GM18508 (cell line): Measurements from ENCODE around the gene DNMT1.

Source experiments
- ATAC-seq: cut with Tn5 transposase; IDR thresholded peaks from one replicate; pipeline ENCODE4 v1.9.1; 2021; ENCODE audit warnings: moderate number of reproducible peaks; ENCODE audit not compliant: insufficient read depth, unreplicated experiment

DNMT1 gene

GRCh38 chr19:10116085-10116865, 78.5 kb downstream of the DNMT1 start:
- no peak for ATAC-seq

- no peak for ATAC-seq
Measured at GRCh38 chr19:10115392-10116084, 79.2 kb downstream of the DNMT1 start.

- no peak for ATAC-seq
Measured at GRCh38 chr19:10114651-10115391, 79.9 kb downstream of the DNMT1 start.

- no peak for ATAC-seq
Measured at GRCh38 chr19:10113964-10114650, 80.6 kb downstream of the DNMT1 start.

- ATAC-seq = no peak
Measured at GRCh38 chr19:10113592-10113963, 81.2 kb downstream of the DNMT1 start.

GRCh38 chr19:10112895-10113591, 81.7 kb downstream of the DNMT1 start:
- no peak for ATAC-seq

- no peak for ATAC-seq
Measured at GRCh38 chr19:10112037-10112761, 82.6 kb downstream of the DNMT1 start.

GRCh38 chr19:10111405-10111811, 83.3 kb downstream of the DNMT1 start, which contains the start of gene P2RY11:
Gene P2RY11 (plus strand): TSS chr19:10111693. CDS start chr19:10111722, 29 bp downstream.
- no peak for ATAC-seq

- ATAC-seq = no peak
Measured at GRCh38 chr19:10110972-10111317, 83.8 kb downstream of the DNMT1 start.

GRCh38 chr19:10110076-10110971, 84.4 kb downstream of the DNMT1 start:
- no peak for ATAC-seq

- no peak for ATAC-seq
Measured at GRCh38 chr19:10109528-10109927, 85.2 kb downstream of the DNMT1 start.

- no peak for ATAC-seq
Measured at GRCh38 chr19:10107817-10108367, 86.9 kb downstream of the DNMT1 start.

GRCh38 chr19:10107254-10107653, 87.5 kb downstream of the DNMT1 start:
- no peak for ATAC-seq

- ATAC-seq = no peak
Measured at GRCh38 chr19:10106100-10106936, 88.4 kb downstream of the DNMT1 start, which contains the start of gene PPAN. Gene PPAN (plus strand): TSS chr19:10106362. CDS start chr19:10106395, 33 bp downstream.

GRCh38 chr19:10105509-10106099, 89.1 kb downstream of the DNMT1 start:
- ATAC-seq = no peak

- ATAC-seq = no peak
Measured at GRCh38 chr19:10104665-10105508, 89.9 kb downstream of the DNMT1 start.
